Right ventricle myocardium superior (tissue), 1 donor: Measurements from ENCODE around the gene EGF. TPM values are rescaled to one million over a fixed set of nuclear protein-coding genes. Genes with fewer than 3 reads are reported as not detected.
"Not testable (repeated sequence)": the region's sequence is repeated elsewhere in the genome, so short reads cannot be mapped to it uniquely, and the experiment has no call there.

Experiments
- ATAC-seq: fragments of 200-7000 bp; cut with Tn5 transposase; one replicate; pipeline ENCODE4 v1.9.1; 2020; ENCODE audit warnings: mild to moderate bottlenecking; ENCODE audit not compliant: poor library complexity
- DNase-seq: peaks from one replicate; pipeline ENCODE4 v3.0.0-alpha.2; 2020
- intact Hi-C: fragments of 100-400 bp; cut with DNase I; formaldehyde crosslinking; loops from one replicate; pipeline ENCODE4 v1.11.2; 2022
- long read RNA-seq: library from polyadenylated mRNA; unstranded; transcript quantifications from one replicate; pipeline ENCODE4 v2.0.0, GENCODE V29; 2021
- total RNA-seq: library from RNA; stranded (reverse); fragmentation: NEBNext Ultra II Directional; extraction: Animal tissue kit (Norgen Biotek cat#: 25700); gene quantifications from one replicate; pipeline ENCODE4 v1.2.1, GENCODE V29; 2021
- donor health status: DM: no; HTN: yes; CAD: no; lungs with severe emphysema.

Gene EGF
- total RNA-seq, result 13.8 TPM
- long read RNA-seq, partial matches to known transcripts, result 0 of 2 reads
- long read RNA-seq, other reads (novel, unspliced or antisense), result 2 of 2 reads

GRCh38 chr4:109912706-109913595, at the start of gene EGF:
Gene EGF, plus strand, starts transcription at chr4:109912883. Its CDS starts 453 bp downstream, at chr4:109913336.
- intact Hi-C loops, result no loop called here
- no peak for DNase-seq
- peak; percentile 89 for ATAC-seq

GRCh38 chr4:109864134-109864533, 48.5 kb upstream of the EGF start:
- DNase-seq, result no peak
- intact Hi-C loops, result no loop called here
- no peak for ATAC-seq

GRCh38 chr4:109870061-109870460, 42.6 kb upstream of the EGF start:
- ATAC-seq (no peak), DNase-seq (no peak)

GRCh38 chr4:109872065-109872464, 40.6 kb upstream of the EGF start:
- ATAC-seq (no peak), DNase-seq (no peak)
- intact Hi-C loops, result no loop called here

More at GRCh38 chr4:109870061-109870460, 42.6 kb upstream of the EGF start:
- intact Hi-C loops, result no loop called here

- DNase-seq (no peak), ATAC-seq (no peak)
- intact Hi-C loops, result no loop called here
Measured at GRCh38 chr4:109872950-109873656, 39.6 kb upstream of the EGF start.

GRCh38 chr4:109873791-109874514, 38.7 kb upstream of the EGF start:
- DNase-seq (no peak), ATAC-seq (no peak)
- intact Hi-C loops, result no loop called here

GRCh38 chr4:109875106-109875505, 37.6 kb upstream of the EGF start:
- intact Hi-C loops, result no loop called here
- no peak for DNase-seq
- no peak for ATAC-seq

- intact Hi-C loops, DNase-seq, ATAC-seq: not testable (repeated sequence)
Measured at GRCh38 chr4:109875553-109875952, 37.1 kb upstream of the EGF start.

DNA sequence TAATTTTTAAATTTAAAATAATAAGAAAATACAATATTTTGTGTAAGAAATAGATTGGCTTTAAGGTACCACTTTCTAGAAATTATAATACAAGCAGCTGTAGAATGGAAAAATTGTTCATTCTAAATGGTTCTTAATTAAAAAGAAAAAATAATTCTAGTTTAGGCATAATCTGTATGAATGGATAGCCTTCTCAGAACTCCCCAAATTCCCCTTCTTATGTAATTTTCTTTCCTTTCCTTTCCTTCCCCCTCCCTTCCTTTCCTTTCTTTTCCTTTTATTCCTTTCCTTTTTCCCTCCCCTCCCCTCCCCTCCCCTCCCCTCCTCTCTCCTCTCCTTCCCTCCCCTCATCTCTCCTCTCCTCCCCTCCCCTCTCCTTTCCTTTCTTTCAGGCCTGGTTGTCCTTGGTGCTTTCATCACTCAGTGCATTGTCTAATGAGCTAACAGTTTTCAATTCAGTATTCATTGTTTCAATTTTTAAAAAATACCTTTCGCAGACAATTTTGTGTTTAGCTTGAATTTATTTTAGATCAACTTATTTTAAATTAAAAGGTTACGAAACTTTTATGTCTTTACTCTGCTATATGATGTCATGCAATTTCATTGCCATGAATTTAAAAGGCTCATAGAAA, 35.9 kb upstream of the EGF start:
- no peak for DNase-seq
- ATAC-seq, result no peak
- intact Hi-C loops, result no loop called here

- ATAC-seq, result no peak
- DNase-seq, result no peak
- intact Hi-C loops, result no loop called here
Measured at GRCh38 chr4:109877400-109877799, 35.3 kb upstream of the EGF start.

DNA sequence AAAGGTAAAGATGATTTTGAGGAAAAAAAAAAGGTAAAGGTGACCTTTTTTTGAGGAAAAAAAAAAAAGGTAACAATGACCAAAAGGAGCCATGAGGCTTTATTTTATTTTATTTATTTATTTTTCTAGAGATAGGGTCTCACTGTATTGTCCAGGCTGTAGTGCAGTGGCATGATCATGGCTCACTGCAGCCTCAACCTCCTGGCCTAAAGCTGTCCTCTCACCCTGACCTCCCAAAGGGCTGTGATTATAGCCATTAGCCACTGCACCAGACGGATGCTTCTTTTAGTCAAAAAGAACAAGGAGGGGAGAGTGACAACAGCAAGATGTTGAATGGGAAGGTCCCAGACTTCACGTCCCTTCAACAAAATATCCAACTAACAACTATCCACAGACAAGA, 34.3 kb upstream of the EGF start:
- intact Hi-C loops, result no loop called here
- DNase-seq, result no peak
- no peak for ATAC-seq

DNA sequence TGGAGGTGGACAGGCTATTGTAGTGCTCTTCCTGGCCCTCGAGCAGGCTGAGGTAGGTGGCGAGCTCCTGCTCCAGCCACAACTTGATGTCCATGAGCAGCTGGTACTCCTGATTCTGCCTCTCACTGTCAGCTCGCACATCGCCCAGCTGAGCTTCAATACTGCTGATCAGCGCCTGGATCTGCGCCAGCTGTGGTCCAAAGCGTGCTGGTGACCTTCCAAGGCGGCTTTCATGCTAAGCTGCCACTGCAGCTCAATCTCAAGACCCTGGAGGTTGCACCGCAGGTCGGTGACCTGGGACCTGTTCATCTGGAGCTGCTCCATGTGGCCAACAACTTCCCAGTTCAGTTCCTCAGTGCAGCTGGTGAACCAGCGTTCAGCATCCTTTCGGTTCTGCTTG, 33.6 kb upstream of the EGF start:
- DNase-seq (no peak), ATAC-seq (no peak)
- intact Hi-C loops, result no loop called here

- ATAC-seq, result no peak
- intact Hi-C loops, result no loop called here
- no peak for DNase-seq
Measured at GRCh38 chr4:109879636-109880314, 32.9 kb upstream of the EGF start.

DNA sequence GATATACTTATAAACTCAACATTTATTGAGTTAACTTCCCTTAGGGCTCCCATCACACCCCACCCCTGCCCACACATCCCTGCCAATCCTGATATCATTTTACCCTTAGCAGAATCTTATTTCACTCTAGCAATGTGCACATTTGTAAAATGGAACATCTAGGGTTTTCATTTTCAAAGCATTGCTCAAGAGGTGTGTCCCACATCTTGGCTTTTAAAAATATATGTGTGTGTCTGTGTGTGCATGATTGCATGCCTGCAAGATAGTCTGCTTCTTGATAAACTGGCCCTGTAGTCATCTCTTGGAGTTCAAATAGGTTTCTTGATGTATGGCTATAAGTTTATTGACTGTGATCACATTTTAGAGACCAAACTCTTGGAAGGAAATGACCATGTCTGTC, 26.4 kb upstream of the EGF start:
- ATAC-seq, result no peak
- intact Hi-C loops, result no loop called here
- no peak for DNase-seq

DNA sequence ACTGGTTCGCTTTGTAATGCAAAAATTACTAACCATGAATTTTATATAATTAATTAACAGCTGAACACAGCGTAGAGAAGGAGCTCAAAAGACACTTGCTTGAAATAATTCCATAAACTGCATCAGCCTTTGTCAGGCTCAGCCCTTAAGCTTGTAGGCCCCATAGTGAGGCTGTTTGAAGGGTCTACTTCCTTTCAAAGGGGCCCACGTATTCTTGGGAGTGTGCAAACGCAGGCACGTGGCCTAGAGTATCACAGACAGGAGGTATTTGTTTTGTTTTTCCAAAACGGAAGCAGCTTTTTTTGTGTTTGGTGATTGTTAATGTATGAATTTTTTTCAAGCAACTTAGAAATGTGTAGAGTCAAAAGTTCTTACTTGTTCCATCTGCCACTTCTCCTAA, 25.6 kb upstream of the EGF start:
- no peak for ATAC-seq
- intact Hi-C loops, result no loop called here
- no peak for DNase-seq

DNA sequence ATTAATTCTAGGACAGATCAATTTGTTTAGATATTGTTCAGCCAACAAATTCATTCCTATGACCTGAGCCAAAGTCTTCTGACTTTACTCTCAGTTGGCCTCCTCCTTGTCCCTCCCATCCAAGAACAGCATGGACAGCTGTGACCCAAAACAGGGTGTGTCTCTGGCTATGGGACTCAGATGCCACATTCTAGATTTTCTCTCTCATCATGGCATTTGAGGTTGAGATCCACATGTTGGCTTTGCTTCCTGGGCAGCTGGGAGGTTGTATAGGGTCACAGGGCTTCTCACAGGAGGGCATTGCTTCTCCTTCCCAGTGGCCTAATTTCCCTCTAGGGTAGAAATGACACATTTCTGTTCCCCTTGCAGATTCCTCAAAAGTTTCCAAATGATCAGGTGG, 22.6 kb upstream of the EGF start:
- no peak for ATAC-seq
- DNase-seq, result no peak
- intact Hi-C loops, result no loop called here

- intact Hi-C loops, result no loop called here
- no peak for DNase-seq
- no peak for ATAC-seq
Measured at GRCh38 chr4:109902559-109903251, 10.0 kb upstream of the EGF start.

GRCh38 chr4:109908731-109909130, 4.0 kb upstream of the EGF start:
- intact Hi-C loops, result no loop called here
- DNase-seq (no peak), ATAC-seq (no peak)
